HG02588 (cell line): Measurements from ENCODE around the gene TEDC1.

Source experiments
- ATAC-seq: cut with Tn5 transposase; IDR thresholded peaks from one replicate; pipeline ENCODE4 v1.9.1; 2021; ENCODE audit warnings: mild to moderate bottlenecking, moderate library complexity; ENCODE audit not compliant: unreplicated experiment

TEDC1 gene

GRCh38 chr14:105484069-105484996 is 6.7 kb upstream of the TEDC1 start:
- no peak for ATAC-seq

DNA sequence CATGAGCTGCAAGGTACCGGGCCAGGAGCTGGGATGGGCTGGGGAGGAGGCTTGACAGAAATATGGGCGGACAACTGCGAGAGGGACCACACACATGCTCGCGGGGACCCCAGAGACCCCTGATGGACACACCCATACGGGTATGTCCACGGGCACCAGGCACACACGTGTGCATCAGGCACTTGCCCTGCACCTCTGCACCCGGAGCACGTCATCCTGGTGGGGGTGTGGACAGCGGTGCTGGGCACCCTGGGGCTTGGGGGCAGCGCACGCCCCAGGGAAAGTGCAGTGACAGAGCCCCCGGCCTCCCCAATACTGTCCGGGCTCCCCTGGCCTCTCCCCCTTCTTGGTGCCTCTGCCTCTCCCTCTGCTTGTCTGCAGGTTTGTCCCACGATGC is 6.1 kb upstream of the TEDC1 start:
- no peak for ATAC-seq

DNA sequence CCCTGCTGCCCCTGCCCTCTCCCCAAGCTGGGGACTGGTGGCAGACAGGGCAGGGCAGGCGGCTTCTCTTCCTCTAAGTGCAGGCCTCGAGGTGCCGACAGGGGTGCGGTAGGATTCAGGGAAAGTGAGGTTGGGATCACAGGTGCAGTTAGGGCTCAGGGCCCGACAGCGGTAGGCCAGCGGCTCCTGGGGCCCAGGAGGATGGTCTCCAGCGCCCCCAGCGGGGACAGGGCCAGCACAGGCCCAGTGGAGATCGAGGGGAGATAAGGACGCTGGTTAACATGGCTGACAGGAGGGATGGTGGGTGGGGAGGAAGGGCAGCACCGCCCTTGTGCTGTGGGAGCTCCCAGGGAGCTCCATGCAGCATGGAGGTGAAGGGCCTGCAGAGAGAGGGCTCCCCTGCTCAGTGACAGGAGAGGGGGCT is 5.3 kb upstream of the TEDC1 start:
- no peak for ATAC-seq

- no peak for ATAC-seq
These were observed 4.7 kb upstream of the TEDC1 start, which contains the start of gene CRIP1 for GRCh38 chr14:105486163-105486973. Gene CRIP1, plus strand, starts transcription at chr14:105486886. Its CDS starts 374 bp downstream, at chr14:105487260.

DNA sequence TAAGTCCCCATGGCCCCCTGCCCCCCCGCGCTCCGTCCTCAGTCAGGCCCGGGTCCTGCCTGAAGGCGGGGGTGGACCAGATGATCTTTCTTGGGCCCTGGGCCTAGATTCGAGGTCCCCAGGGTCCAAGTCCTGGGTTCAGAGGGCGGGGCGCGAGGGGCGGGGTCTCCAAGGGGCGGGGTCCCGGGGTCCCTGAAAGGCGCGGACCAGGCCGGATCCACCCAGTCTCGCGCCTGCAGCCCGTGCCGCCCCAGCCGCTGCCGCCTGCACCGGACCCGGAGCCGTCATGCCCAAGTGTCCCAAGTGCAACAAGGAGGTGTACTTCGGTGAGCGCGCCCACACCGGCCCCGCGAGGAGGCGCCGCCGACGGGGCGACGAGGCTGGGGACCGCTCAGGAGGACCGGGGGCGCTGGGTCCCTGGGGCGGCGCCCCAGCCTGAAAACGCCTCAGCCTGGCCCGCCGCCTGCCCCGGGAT is 4.0 kb upstream of the TEDC1 start:
- no peak for ATAC-seq

DNA sequence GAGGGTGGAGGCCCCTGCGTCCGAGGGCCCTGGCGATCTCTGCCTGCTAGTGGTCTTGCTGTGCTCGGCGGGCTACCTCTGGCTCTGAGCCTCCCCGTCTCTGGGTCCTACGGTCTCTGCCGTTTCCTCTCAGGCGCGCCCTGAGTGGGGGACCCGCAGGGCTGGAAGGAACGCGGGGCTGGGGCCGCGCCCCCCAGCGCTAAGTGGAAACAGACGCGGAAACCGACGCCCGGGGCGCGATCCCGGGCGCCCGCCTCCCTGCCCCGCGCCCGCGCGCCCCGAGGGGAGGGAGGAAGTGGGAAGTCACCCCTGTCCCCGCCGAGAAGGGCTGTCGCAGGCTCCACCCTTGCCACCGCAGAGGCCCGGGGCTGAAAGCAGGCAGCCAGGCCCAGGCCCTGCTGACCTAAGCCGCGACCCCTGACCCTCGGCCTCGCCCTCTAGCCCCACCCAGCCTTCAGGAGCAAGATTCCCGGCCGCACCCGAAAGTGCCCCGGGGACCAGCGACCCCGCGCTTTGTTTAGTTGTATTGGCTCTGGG is 3.5 kb upstream of the TEDC1 start:
- no peak for ATAC-seq

DNA sequence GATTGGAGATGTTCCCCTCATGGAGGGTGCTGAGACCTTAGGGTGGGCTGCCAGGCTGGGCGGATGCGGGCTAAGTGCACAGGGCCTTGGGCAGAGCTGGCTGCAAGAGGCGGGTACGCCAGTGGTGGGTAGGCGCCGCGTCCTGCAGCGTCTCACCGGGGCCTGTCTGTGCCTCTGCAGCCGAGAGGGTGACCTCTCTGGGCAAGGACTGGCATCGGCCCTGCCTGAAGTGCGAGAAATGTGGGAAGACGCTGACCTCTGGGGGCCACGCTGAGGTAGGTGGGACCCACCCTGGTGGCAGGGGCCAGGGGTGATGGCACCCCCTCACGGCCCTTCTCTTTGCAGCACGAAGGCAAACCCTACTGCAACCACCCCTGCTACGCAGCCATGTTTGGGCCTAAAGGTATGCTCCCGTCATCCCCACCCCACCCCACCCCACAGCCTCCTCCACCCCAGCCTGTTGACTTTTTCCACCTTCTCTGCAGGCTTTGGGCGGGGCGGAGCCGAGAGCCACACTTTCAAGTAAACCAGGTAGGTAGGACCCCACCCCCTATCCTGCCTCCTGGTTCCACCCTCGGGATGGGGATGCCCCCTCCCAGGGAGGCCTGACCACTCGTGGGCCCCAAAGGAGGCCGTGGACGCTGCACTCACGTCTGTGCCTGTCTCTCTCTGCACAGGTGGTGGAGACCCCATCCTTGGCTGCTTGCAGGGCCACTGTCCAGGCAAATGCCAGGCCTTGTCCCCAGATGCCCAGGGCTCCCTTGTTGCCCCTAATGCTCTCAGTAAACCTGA is 2.9 kb upstream of the TEDC1 start:
- no peak for ATAC-seq

GRCh38 chr14:105488781-105489541 is 2.1 kb upstream of the TEDC1 start:
- no peak for ATAC-seq

DNA sequence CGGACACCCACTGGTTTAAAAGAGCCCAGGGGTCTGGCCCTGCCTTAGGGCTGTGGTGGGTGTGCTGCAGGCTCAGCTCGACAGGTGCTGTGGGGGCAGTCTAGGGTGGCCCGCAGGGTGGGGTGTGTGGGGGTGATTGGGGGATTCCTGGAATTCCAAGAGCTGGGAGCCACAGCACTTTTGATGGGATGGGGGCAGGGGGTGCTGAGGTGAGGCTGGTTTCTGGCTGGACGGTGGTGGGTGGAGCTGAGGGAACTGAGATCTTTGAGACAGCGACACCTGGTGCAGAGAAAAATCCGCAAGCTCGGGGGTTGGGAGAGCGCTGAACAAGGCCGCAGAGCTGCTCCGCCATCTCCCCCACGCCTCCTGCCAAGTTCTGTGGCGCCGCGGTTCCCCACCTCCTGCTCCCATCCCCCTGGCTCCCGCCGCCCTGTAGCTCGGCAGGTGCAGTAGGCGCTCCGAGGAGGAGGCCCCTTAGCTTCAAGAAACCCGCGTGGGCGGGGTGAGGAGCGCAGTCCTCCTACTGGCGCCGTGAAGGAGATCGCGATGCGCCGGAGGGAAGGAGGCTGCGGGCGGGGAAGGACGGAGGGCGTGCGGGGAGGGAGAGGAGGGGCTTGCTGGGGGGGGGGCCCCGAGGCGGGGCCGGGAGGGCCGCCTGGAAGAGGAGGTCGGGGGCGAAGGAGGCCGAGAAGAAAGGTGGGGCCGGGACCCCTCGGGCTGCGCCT is 1.3 kb upstream of the TEDC1 start:
- ATAC-seq: no peak

DNA sequence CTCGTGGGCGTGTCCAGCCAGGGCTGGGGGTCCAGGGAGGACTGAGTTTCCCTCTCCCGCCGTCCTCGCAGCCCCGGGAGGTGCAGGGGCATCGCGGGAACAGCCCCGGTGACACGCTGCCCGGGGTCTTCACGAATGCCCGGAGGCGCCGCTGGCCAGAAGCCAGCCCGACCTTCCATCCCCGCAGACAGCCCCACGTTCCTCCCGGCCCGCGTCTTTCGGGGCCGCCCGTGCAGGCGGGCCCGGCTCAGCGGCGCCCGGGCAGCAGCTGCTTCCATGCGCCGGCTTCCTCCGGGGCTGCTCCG is 827 bp upstream of the TEDC1 start:
- ATAC-seq: peak; percentile 0

DNA sequence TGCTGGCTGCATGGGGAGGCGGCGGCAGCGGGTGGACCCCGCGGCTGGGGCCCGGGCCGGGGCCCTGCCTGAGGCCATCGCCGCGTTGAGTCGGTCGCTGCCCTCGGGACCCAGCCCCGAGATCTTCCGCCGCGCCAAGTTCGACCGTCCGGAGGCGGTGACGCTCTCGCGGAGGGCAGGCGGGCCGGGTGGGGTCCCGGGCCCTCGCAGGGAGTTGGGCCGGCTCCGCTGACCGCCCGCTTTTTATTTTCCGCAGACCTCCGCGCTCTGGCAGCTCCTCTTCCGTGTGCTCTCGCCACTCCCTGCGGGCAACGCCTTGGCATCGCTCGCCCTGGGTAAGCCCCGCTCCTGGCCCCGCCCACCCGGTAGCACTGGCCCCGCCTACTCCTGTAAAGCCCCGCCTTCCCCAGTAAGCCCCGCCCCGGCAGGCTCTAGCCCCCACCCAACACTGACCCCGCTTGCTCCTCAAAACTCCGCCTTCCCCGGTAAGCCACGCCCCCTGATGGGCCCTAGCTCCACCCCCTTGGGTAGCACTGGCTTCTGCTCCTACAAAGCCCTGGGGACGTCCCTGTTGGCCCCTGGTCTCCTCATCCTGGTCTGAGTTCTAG is 424 bp downstream of the TEDC1 start:
- ATAC-seq: no peak

DNA sequence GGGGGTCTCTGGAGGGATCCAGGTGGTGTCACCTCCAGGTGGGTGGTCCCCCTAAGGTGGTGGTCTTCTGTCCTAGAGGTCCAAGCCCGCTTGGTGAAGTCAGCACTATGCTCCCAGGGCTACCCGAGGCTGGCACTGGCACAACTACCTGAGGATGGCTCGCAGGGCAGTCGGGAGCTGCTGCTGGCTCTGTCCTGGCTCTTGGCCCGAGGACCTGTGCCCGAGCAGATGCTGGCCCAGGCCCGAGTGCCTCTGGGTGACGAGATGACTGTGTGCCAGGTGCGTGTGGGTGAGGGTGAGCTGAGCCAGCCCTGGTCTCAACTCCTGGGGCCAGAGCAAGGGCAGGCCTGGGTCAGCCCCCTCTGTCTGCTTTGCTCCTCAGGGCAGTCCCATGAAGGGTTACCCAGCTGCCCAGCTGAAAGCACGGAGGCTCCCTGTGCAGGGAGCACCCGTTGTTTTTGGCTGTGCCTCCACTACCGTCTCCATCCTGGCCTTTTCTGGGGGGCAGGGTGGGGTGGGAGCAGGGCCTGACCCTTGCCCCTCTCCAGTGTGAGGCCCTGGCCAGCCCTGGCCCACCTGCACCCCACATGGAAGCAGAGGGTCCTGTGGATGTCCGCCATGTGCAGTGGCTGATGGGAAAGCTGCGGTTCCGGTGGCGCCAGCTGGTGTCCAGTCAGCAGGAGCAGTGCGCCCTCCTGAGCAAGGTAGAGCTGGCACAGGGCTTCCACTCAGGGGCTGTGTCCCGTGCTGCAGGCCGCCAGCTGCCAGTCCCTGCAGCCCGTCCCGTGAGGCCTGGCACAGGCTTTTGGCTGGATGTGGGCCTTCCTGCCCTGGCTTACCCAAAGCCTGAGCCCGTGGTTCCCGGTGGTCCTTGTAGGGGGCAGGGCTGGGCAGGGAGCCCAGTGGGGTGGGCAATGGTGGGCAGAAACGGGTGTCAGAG is 1.3 kb downstream of the TEDC1 start:
- no peak for ATAC-seq

DNA sequence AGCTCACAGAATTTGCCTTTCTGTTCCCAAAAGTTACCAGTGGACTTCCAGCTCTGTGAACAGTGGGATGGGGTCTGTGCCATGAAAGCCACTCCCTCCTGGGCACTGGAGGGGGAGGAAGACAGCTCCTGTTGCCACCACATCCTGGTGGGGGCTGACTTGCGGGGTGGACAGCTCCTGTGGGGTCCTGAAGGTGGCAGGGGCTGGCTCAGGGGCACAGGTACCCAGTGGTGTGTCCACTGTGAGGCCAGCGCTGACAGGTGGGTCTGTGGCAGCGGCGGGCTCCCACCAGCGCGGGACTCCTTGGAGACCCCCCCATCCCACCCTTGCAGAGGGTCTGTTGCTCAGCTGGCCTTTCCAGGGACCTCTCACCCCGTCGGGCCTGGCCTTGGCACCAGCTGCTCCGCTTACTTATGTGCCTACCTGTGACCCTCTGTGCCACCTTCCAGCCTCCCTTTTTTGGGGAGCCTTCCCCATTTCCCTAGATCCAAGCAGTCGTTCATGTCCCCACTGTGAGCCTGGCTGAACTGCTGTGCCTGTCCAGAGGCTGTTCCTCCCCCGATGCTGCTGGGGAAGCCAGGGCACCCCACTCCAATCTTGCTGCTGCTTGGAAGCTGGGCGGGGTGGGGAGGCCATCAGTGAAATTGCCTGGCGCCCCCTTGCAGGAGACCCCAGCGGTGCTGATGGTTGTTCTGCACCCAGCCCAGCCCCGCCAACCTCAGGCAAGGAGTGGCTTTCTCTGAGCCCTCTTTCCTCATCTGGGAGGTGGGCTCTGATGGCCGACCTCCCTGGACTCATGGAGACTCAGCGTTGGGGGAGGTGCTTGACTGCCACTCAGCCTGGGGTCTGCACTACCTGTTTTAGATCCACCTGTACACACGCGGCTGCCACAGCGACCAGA is 2.2 kb downstream of the TEDC1 start:
- ATAC-seq: no peak

GRCh38 chr14:105493921-105494605 is 3.0 kb downstream of the TEDC1 start:
- no peak for ATAC-seq

GRCh38 chr14:105494606-105494929 is 3.5 kb downstream of the TEDC1 start:
- ATAC-seq: no peak
